ENCODE measurements around the gene UQCR10. TPM values are rescaled to one million over a fixed set of nuclear protein-coding genes. Genes with fewer than 3 reads are reported as not detected.

The UQCR10 gene
- total RNA-seq, 1 donor from 2014 or later: 80.3 TPM

- no peak for ATAC-seq
- peaks cover 68% of the 10 kb centered on the region for H3K36me3 ChIP-seq
- TF ChIP-seq CTCF (IDR thresholded peaks at IDR 0.05): no peak
- intact Hi-C loops (cut with DNase I): no loop called here
- H3K9me3 ChIP-seq: no peaks in the 10 kb centered on the region
- DNase-seq: no peak
- no peak overlapping the region for H3K27ac ChIP-seq
- no peak overlapping the region for H3K4me3 ChIP-seq
- no peaks in the 10 kb centered on the region for H3K27me3 ChIP-seq (ENCODE audit: low read depth)
- H3K4me1 ChIP-seq: no peaks in the 10 kb centered on the region
Measured at GRCh38 chr22:29738118-29738815, 28.9 kb upstream of the UQCR10 start.

GRCh38 chr22:29739346-29739875 is 27.8 kb upstream of the UQCR10 start:
- Histone ChIP-seq H3K9me3 (no peaks in the 10 kb centered on the region), H3K4me3 (no peak overlapping the region), H3K27ac (no peak overlapping the region), H3K4me1 (no peaks in the 10 kb centered on the region), H3K36me3 (peaks cover 58% of the 10 kb centered on the region), H3K27me3 (ENCODE audit: low read depth) (no peaks in the 10 kb centered on the region)
- ATAC-seq (no peak), DNase-seq (no peak)
- intact Hi-C loops (cut with DNase I): no loop called here
- TF ChIP-seq CTCF (IDR thresholded peaks at IDR 0.05): no peak

- no peak for TF ChIP-seq CTCF (IDR thresholded peaks at IDR 0.05)
- no peak overlapping the region for H3K4me3 ChIP-seq
Measured at GRCh38 chr22:29740216-29740615, 27.0 kb upstream of the UQCR10 start.

GRCh38 chr22:29741926-29742325 is 25.2 kb upstream of the UQCR10 start:
- DNase-seq: no peak
- no peaks in the 10 kb centered on the region for H3K9me3 ChIP-seq
- H3K4me1 ChIP-seq: no peaks in the 10 kb centered on the region
- no peak for TF ChIP-seq CTCF (IDR thresholded peaks at IDR 0.05)
- intact Hi-C loops (cut with DNase I): no loop called here
- H3K27me3 ChIP-seq (ENCODE audit: low read depth): no peaks in the 10 kb centered on the region
- H3K4me3 ChIP-seq: no peak overlapping the region
- no peak for ATAC-seq
- no peak overlapping the region for H3K27ac ChIP-seq
- peaks cover 67% of the 10 kb centered on the region for H3K36me3 ChIP-seq

More at GRCh38 chr22:29740216-29740615, 27.0 kb upstream of the UQCR10 start:
- no peak for ATAC-seq
- no peaks in the 10 kb centered on the region for H3K9me3 ChIP-seq
- no peak for DNase-seq
- peaks cover 54% of the 10 kb centered on the region for H3K36me3 ChIP-seq
- H3K4me1 ChIP-seq: no peaks in the 10 kb centered on the region
- H3K27ac ChIP-seq: no peak overlapping the region
- intact Hi-C loops (cut with DNase I): no loop called here
- H3K27me3 ChIP-seq (ENCODE audit: low read depth): no peaks in the 10 kb centered on the region

- Histone ChIP-seq H3K27ac (no peak overlapping the region), H3K4me3 (no peak overlapping the region), H3K4me1 (no peaks in the 10 kb centered on the region), H3K9me3 (no peaks in the 10 kb centered on the region), H3K36me3 (peaks cover 71% of the 10 kb centered on the region), H3K27me3 (ENCODE audit: low read depth) (no peaks in the 10 kb centered on the region)
- intact Hi-C loops (cut with DNase I): no loop called here
- ATAC-seq (no peak), DNase-seq (no peak)
- TF ChIP-seq CTCF (IDR thresholded peaks at IDR 0.05): no peak
Measured at GRCh38 chr22:29742326-29742725, 24.8 kb upstream of the UQCR10 start.

Data from lower lobe of right lung (tissue), 2 donors.